ENCODE data around the gene HSPB8. TPM values are rescaled to one million over a fixed set of nuclear protein-coding genes. Genes with fewer than 3 reads are reported as not detected.

The HSPB8 gene
- total and polyA plus RNA-seq, 4 donors, result 0.56 to 1.8 (median 1.1) TPM

GRCh38 chr12:119235197-119235751 lies 56.5 kb downstream of the HSPB8 start:
- no peak overlapping the region for H3K27ac ChIP-seq (ENCODE audit: low read depth in 1 of 2, low read length in 2 of 2)
- H3K4me1 ChIP-seq (ENCODE audit: control insufficient read depth in 4 of 4, insufficient read depth in 4 of 4, low read length in 3 of 4), result no peaks in the 10 kb centered on the region
- no peaks in the 10 kb centered on the region for H3K36me3 ChIP-seq (ENCODE audit: control insufficient read depth in 4 of 4, insufficient read depth in 3 of 4, low read depth in 1 of 4, low read length in 3 of 4)
- no peaks in the 10 kb centered on the region for H3K9me3 ChIP-seq (ENCODE audit: control insufficient read depth in 4 of 4, low read length in 3 of 4)
- H3K9ac ChIP-seq (ENCODE audit: low read depth in 1 of 2, low read length in 2 of 2), result no peak overlapping the region
- TF ChIP-seq RXRA (IDR thresholded peaks at IDR 0.05) (no peak), CTCF (IDR thresholded peaks at IDR 0.05; ENCODE audit: low read depth, low read length, missing input control) (peak; percentile 7)
- H3K27me3 ChIP-seq (ENCODE audit: control insufficient read depth in 4 of 4, insufficient read depth in 4 of 4, low read length in 3 of 4), result peaks cover 0 to 8% (median 0%) of the 10 kb centered on the region in 4 donors
- WGBS, result 64% methylated on average over 9 of the region's 9 CpGs
- no peak overlapping the region for H3K4me3 ChIP-seq (ENCODE audit: low read depth in 1 of 3, low read length in 3 of 3)
- no peak for DNase-seq (ENCODE audit: low spot score)

- DNase-seq (ENCODE audit: low spot score), result no peak
- no peak overlapping the region for H3K27ac ChIP-seq (ENCODE audit: low read depth in 1 of 2, low read length in 2 of 2)
- peaks cover 0 to 8% (median 0%) of the 10 kb centered on the region in 4 donors for H3K27me3 ChIP-seq (ENCODE audit: control insufficient read depth in 4 of 4, insufficient read depth in 4 of 4, low read length in 3 of 4)
- H3K36me3 ChIP-seq (ENCODE audit: control insufficient read depth in 4 of 4, insufficient read depth in 3 of 4, low read depth in 1 of 4, low read length in 3 of 4), result no peaks in the 10 kb centered on the region
- no peak overlapping the region for H3K4me3 ChIP-seq (ENCODE audit: low read depth in 1 of 3, low read length in 3 of 3)
- no peaks in the 10 kb centered on the region for H3K4me1 ChIP-seq (ENCODE audit: control insufficient read depth in 4 of 4, insufficient read depth in 4 of 4, low read length in 3 of 4)
- TF ChIP-seq HNF4A (conservative IDR thresholded peaks at IDR 0.05), result no peak
- TF ChIP-seq ZBTB33 (IDR thresholded peaks at IDR 0.05), result no peak
- TF ChIP-seq FOXA1 (IDR thresholded peaks at IDR 0.05), result no peak
- TF ChIP-seq TAF1 (conservative IDR thresholded peaks at IDR 0.05), result no peak
- TF ChIP-seq EGR1 (IDR thresholded peaks at IDR 0.05; ENCODE audit: low read depth in 2 of 2), result no peak
- no peaks in the 10 kb centered on the region for H3K9me3 ChIP-seq (ENCODE audit: control insufficient read depth in 4 of 4, low read length in 3 of 4)
- H3K9ac ChIP-seq (ENCODE audit: low read depth in 1 of 2, low read length in 2 of 2), result no peak overlapping the region
Observed at GRCh38 chr12:119236372-119236771, 57.6 kb downstream of the HSPB8 start.

- no peak overlapping the region for H3K4me3 ChIP-seq (ENCODE audit: low read depth in 1 of 3, low read length in 3 of 3)
- no peak for DNase-seq (ENCODE audit: low spot score)
- no peak for TF ChIP-seq HNF4A (conservative IDR thresholded peaks at IDR 0.05)
- no peak for TF ChIP-seq EGR1 (IDR thresholded peaks at IDR 0.05; ENCODE audit: low read depth in 2 of 2)
- TF ChIP-seq GABPA (IDR thresholded peaks at IDR 0.05 in 1 of 2, conservative IDR thresholded peaks at IDR 0.05 in 1 of 2), result no peak
- no peak for TF ChIP-seq REST (IDR thresholded peaks at IDR 0.05)
- no peak for TF ChIP-seq NR2F2 (IDR thresholded peaks at IDR 0.05)
- no peak for TF ChIP-seq SP1 (IDR thresholded peaks at IDR 0.05)
- TF ChIP-seq YY1 (IDR thresholded peaks at IDR 0.05), result no peak
- no peak for TF ChIP-seq ZBTB33 (IDR thresholded peaks at IDR 0.05)
- no peak for TF ChIP-seq FOXA1 (IDR thresholded peaks at IDR 0.05)
- no peak for TF ChIP-seq RXRA (IDR thresholded peaks at IDR 0.05)
- no peak for TF ChIP-seq MAX (IDR thresholded peaks at IDR 0.05)
- TF ChIP-seq TAF1 (conservative IDR thresholded peaks at IDR 0.05), result no peak
- TF ChIP-seq ATF3 (IDR thresholded peaks at IDR 0.05), result no peak
- H3K9ac ChIP-seq (ENCODE audit: low read depth in 1 of 2, low read length in 2 of 2), result no peak overlapping the region
- WGBS, result 52% methylated on average over 3 of the region's 3 CpGs
- H3K4me1 ChIP-seq (ENCODE audit: control insufficient read depth in 4 of 4, insufficient read depth in 4 of 4, low read length in 3 of 4), result no peaks in the 10 kb centered on the region
- peaks cover 0 to 7% (median 0%) of the 10 kb centered on the region in 4 donors for H3K27me3 ChIP-seq (ENCODE audit: control insufficient read depth in 4 of 4, insufficient read depth in 4 of 4, low read length in 3 of 4)
- H3K36me3 ChIP-seq (ENCODE audit: control insufficient read depth in 4 of 4, insufficient read depth in 3 of 4, low read depth in 1 of 4, low read length in 3 of 4), result no peaks in the 10 kb centered on the region
- H3K27ac ChIP-seq (ENCODE audit: low read depth in 1 of 2, low read length in 2 of 2), result no peak overlapping the region
- H3K9me3 ChIP-seq (ENCODE audit: control insufficient read depth in 4 of 4, low read length in 3 of 4), result no peaks in the 10 kb centered on the region
Observed at GRCh38 chr12:119239040-119239439, 60.3 kb downstream of the HSPB8 start.

Measured in liver (tissue), 9 donors.